ENCODE data around the gene PAQR8. TPM values are rescaled to one million over a fixed set of nuclear protein-coding genes. Genes with fewer than 3 reads are reported as not detected.

Gene PAQR8
- total and polyA plus RNA-seq, 2 of the 4 experiments (the other 2 are of a cell fraction), result 1.4 to 1.6 TPM

DNA sequence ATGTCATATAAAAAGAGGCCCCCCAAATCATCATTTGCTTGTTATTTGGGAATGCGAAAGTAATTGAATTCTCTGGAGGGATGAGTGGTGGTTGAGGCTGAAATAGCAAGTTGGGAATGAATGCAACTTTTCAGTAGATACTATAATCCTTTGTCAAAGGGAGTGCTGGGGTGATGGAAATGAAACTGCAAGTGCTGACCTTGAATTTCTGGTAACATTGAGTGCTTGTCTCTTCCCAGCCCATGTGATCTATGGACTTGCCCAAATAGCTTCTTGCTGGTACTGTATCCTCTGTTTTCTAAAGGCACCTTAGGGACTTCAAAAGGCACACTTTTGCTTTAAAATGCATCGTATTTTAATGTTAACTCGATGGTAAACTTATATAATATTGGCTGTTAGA lies 14.8 kb downstream of the PAQR8 start:
- intact Hi-C loops (cut with micrococcal nuclease), result no loop called here
- Histone ChIP-seq H3K56ac (ENCODE audit: extremely low read depth, insufficient read depth, low read length) (no peak overlapping the region), H4K8ac (ENCODE audit: low read depth in 2 of 2, low read length in 2 of 2) (no peak overlapping the region), H2BK120ac (ENCODE audit: low read depth, low read length) (no peak overlapping the region), H3K18ac (ENCODE audit: low read depth, low read length) (no peak overlapping the region), H2BK15ac (ENCODE audit: low read depth, low read length) (no peak overlapping the region), H4K91ac (ENCODE audit: insufficient read depth, low read depth, low read length) (no peak overlapping the region), H2BK20ac (ENCODE audit: low read depth, low read length) (no peak overlapping the region), H3K4me1 (ENCODE audit: control insufficient read depth, insufficient read depth, low read length) (no peaks in the 10 kb centered on the region), H2AFZ (replicated peaks; ENCODE audit: low read length, poor library complexity) (no peak overlapping the region), H4K5ac (ENCODE audit: low read depth, low read length) (no peak overlapping the region), H3K9ac (ENCODE audit: low read depth, low read length) (no peak overlapping the region), H3K4me2 (ENCODE audit: low read depth, low read length) (no peak overlapping the region), H3K23ac (ENCODE audit: low read depth, low read length) (no peak overlapping the region), H2AK9ac (replicated peaks; ENCODE audit: low read depth, low read length, poor library complexity) (no peak overlapping the region), H3K79me1 (ENCODE audit: low read depth in 1 of 2, low read length in 2 of 2) (peaks cover 0 to 2% of the 10 kb centered on the region in 2 experiments; a peak in 1 of 4 replicates), H3K4ac (ENCODE audit: low read depth, low read length) (no peak overlapping the region), H3K9me1 (ENCODE audit: insufficient read depth, low read length) (no peaks in the 10 kb centered on the region; the same call in 1 of the 2 replicates), H3K14ac (replicated peaks; ENCODE audit: low read depth, low read length) (no peak overlapping the region), H3K27me3 (ENCODE audit: control insufficient read depth, insufficient read depth, low read length) (no peaks in the 10 kb centered on the region), H3K36me3 (ENCODE audit: control insufficient read depth, insufficient read depth, low read length) (peaks cover 2% of the 10 kb centered on the region; the same call in 1 of the 2 replicates), H2AK5ac (ENCODE audit: low read depth, low read length) (no peak overlapping the region), H2BK5ac (ENCODE audit: low read depth, low read length, poor library complexity, severe bottlenecking) (no peak overlapping the region), H3K9me3 (ENCODE audit: control insufficient read depth, insufficient read depth, low read length) (no peaks in the 10 kb centered on the region), H4K20me1 (ENCODE audit: insufficient read depth, low read length) (no peaks in the 10 kb centered on the region), H3K27ac (ENCODE audit: insufficient read depth, low read length) (no peak overlapping the region), H3K4me3 (ENCODE audit: insufficient read depth, low read depth, low read length) (no peak overlapping the region)
- no peak for TF ChIP-seq MAFK (IDR thresholded peaks at IDR 0.05; ENCODE audit: low read depth, low read length)
- TF ChIP-seq CHD1 (IDR thresholded peaks at IDR 0.05; ENCODE audit: low read depth, low read length), result no peak
- no peak for TF ChIP-seq MAZ (IDR thresholded peaks at IDR 0.05; ENCODE audit: borderline replicate concordance, low read depth, low read length)
- no peak for TF ChIP-seq POLR2A (IDR thresholded peaks at IDR 0.05; ENCODE audit: low read depth, low read length)
- TF ChIP-seq, protein P1, sequence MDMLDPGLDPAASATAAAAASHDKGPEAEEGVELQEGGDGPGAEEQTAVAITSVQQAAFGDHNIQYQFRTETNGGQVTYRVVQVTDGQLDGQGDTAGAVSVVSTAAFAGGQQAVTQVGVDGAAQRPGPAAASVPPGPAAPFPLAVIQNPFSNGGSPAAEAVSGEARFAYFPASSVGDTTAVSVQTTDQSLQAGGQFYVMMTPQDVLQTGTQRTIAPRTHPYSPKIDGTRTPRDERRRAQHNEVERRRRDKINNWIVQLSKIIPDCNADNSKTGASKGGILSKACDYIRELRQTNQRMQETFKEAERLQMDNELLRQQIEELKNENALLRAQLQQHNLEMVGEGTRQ (IDR thresholded peaks at IDR 0.05; ENCODE audit: low read depth, low read length), result no peak
- TF ChIP-seq SMC3 (IDR thresholded peaks at IDR 0.05; ENCODE audit: low read depth, low read length), result no peak
- TF ChIP-seq, protein P2, sequence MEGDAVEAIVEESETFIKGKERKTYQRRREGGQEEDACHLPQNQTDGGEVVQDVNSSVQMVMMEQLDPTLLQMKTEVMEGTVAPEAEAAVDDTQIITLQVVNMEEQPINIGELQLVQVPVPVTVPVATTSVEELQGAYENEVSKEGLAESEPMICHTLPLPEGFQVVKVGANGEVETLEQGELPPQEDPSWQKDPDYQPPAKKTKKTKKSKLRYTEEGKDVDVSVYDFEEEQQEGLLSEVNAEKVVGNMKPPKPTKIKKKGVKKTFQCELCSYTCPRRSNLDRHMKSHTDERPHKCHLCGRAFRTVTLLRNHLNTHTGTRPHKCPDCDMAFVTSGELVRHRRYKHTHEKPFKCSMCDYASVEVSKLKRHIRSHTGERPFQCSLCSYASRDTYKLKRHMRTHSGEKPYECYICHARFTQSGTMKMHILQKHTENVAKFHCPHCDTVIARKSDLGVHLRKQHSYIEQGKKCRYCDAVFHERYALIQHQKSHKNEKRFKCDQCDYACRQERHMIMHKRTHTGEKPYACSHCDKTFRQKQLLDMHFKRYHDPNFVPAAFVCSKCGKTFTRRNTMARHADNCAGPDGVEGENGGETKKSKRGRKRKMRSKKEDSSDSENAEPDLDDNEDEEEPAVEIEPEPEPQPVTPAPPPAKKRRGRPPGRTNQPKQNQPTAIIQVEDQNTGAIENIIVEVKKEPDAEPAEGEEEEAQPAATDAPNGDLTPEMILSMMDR (conservative IDR thresholded peaks at IDR 0.05; ENCODE audit: low read depth, low read length), result no peak
- no peak for TF ChIP-seq NFE2L2 (IDR thresholded peaks at IDR 0.05; ENCODE audit: low read depth, low read length)
- no peak for TF ChIP-seq BHLHE40 (IDR thresholded peaks at IDR 0.05; ENCODE audit: low read depth, low read length)
- no peak for TF ChIP-seq CEBPB (IDR thresholded peaks at IDR 0.05; ENCODE audit: low read depth, low read length)
- no peak for TF ChIP-seq MXI1 (IDR thresholded peaks at IDR 0.05; ENCODE audit: borderline replicate concordance, low read depth, low read length)
- TF ChIP-seq RFX5 (IDR thresholded peaks at IDR 0.05; ENCODE audit: low read depth, low read length), result no peak
- TF ChIP-seq, protein P3, sequence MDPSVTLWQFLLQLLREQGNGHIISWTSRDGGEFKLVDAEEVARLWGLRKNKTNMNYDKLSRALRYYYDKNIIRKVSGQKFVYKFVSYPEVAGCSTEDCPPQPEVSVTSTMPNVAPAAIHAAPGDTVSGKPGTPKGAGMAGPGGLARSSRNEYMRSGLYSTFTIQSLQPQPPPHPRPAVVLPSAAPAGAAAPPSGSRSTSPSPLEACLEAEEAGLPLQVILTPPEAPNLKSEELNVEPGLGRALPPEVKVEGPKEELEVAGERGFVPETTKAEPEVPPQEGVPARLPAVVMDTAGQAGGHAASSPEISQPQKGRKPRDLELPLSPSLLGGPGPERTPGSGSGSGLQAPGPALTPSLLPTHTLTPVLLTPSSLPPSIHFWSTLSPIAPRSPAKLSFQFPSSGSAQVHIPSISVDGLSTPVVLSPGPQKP (IDR thresholded peaks at IDR 0.05; ENCODE audit: borderline replicate concordance, low read depth, low read length), result no peak
- TF ChIP-seq FOS (IDR thresholded peaks at IDR 0.05; ENCODE audit: low read depth, low read length), result no peak
- TF ChIP-seq RAD21 (IDR thresholded peaks at IDR 0.05; ENCODE audit: low read length), result no peak
- no peak for TF ChIP-seq RCOR1 (IDR thresholded peaks at IDR 0.05; ENCODE audit: insufficient replicate concordance, low read length)
- ATAC-seq (ENCODE audit: low read depth) (no peak), DNase-seq (no peak)
- BruUV-seq (replicated peaks), result no TSS peak
- dilution Hi-C loops (cut with HindIII; ENCODE audit: low sequenced_read_pairs, unreplicated experiment), result no loop called here
- CTCF ChIA-PET, result interaction anchor here (0.6 kb wide), 1 partner anchor 128 kb away, joined by 4 read pairs; no protein-coding TSS in a partner anchor
- WGBS, 2 experiments (ENCODE audit: extremely low coverage in 2 of 2, insufficient read length in 1 of 2), result no CpG with 5 or more reads among the region's 3 CpGs
- in situ Hi-C loops (cut with MboI; ENCODE audit: low sequenced_read_pairs), result no loop called here
- POLR2A ChIA-PET (ENCODE audit: unreplicated experiment), result no interaction called here
